MCF 10A (cell line): ENCODE data around the gene MIS12. TPM values are rescaled to one million over a fixed set of nuclear protein-coding genes. Genes with fewer than 3 reads are reported as not detected.

Experiments used
- BruUV-seq: library from RNA; stranded (reverse); fragments of 400-500 nt; replicated peaks from 2 replicates; lab custom pipeline; 2021; lab: Mats Ljungman, UMichigan
- CTCF ChIA-PET: fragments of 300-600 bp; sonication (Branson Sonifier 250); formaldehyde crosslinking; extraction: SDS; loops from one replicate; lab custom pipeline; 2021; ENCODE audit warnings: antibody characterized with exemption, inconsistent platforms; lab: Yijun Ruan, JAX
- POLR2A ChIA-PET: fragments of 300-600, 350-650 bp; sonication (Branson Sonifier 250); formaldehyde crosslinking; extraction: SDS; loops from one replicate; lab custom pipeline; 2020; ENCODE audit warnings: antibody characterized with exemption, inconsistent platforms; lab: Yijun Ruan, JAX
- DNase-seq: peaks from one replicate; pipeline ENCODE4 v3.0.0-alpha.2; 2018; ENCODE audit not compliant: unreplicated experiment
- H3K27ac Mint-ChIP-seq: one replicate; pipeline ENCODE4 v1.8.0; 2022; ENCODE audit warnings: mild to moderate bottlenecking, low read depth, mixed read lengths; ENCODE audit not compliant: unreplicated experiment
- H3K27me3 Mint-ChIP-seq: one replicate; pipeline ENCODE4 v1.8.0; 2022; ENCODE audit warnings: mixed read lengths; ENCODE audit not compliant: insufficient read depth, unreplicated experiment
- H3K36me3 Mint-ChIP-seq: one replicate; pipeline ENCODE4 v1.8.0; 2022; ENCODE audit warnings: mild to moderate bottlenecking, moderate library complexity, mixed read lengths; ENCODE audit not compliant: insufficient read depth, unreplicated experiment
- H3K4me1 Mint-ChIP-seq: one replicate; pipeline ENCODE4 v1.8.0; 2022; ENCODE audit warnings: mixed read lengths; ENCODE audit not compliant: insufficient read depth, unreplicated experiment
- H3K4me3 Mint-ChIP-seq: one replicate; pipeline ENCODE4 v1.8.0; 2022; ENCODE audit warnings: mild to moderate bottlenecking, moderate library complexity, mixed read lengths; ENCODE audit not compliant: unreplicated experiment
- H3K9me3 Mint-ChIP-seq: one replicate; pipeline ENCODE4 v1.8.0; 2022; ENCODE audit warnings: mixed read lengths; ENCODE audit not compliant: unreplicated experiment
- CTCF ChIP-seq: fragments of 200-600 bp; IDR thresholded peaks from one replicate; pipeline ENCODE4 v1.8.0; 2022; ENCODE audit warnings: antibody characterized with exemption, mild to moderate bottlenecking; ENCODE audit not compliant: unreplicated experiment
- intact Hi-C: fragments of 100-400 bp; cut with micrococcal nuclease; formaldehyde crosslinking; loops from 2 replicates; pipeline ENCODE4 v1.14.1; 2022
- total RNA-seq: library from RNA; stranded (reverse); gene quantifications from 2 replicates; pipeline ENCODE4 v1.2.3, GENCODE V29; 2022

MIS12 gene
- total RNA-seq, 1 experiment from 2014 or later = 32.8 TPM

- POLR2A ChIA-PET = interaction anchor here (1.1 to 2.0 kb wide), 3 partner anchors 12 to 33 kb away, joined by 4 read pairs; partner anchors contain the start of genes DERL2 and MIS12
- intact Hi-C loops = no loop called here
Observed at GRCh38 chr17:5499476-5500231, 13.3 kb downstream of the MIS12 start.

GRCh38 chr17:5500247-5500588 lies 13.9 kb downstream of the MIS12 start:
- Mint-ChIP-seq H3K27ac (no peak overlapping the region), H3K27me3 (peaks cover 11% of the 10 kb centered on the region)

More at GRCh38 chr17:5499476-5500231, 13.3 kb downstream of the MIS12 start:
- H3K27me3 Mint-ChIP-seq = peaks cover 11% of the 10 kb centered on the region
- CTCF ChIA-PET = interaction anchor here (0.6 to 0.8 kb wide), 2 partner anchors 88 to 95 kb away, joined by 3 read pairs; no protein-coding TSS in a partner anchor
- H3K9me3 Mint-ChIP-seq = no peaks in the 10 kb centered on the region
- H3K36me3 Mint-ChIP-seq = no peaks in the 10 kb centered on the region
- BruUV-seq = no TSS peak
- peak overlapping the region; percentile 67 for H3K4me3 Mint-ChIP-seq
- no peak for DNase-seq
- H3K27ac Mint-ChIP-seq = no peak overlapping the region
- H3K4me1 Mint-ChIP-seq = peaks cover 5% of the 10 kb centered on the region
- no peak for TF ChIP-seq CTCF

GRCh38 chr17:5500589-5501391 lies 14.4 kb downstream of the MIS12 start:
- H3K27me3 Mint-ChIP-seq = peaks cover 11% of the 10 kb centered on the region
- intact Hi-C loops = no loop called here
- DNase-seq = peak; percentile 17
- TF ChIP-seq CTCF = no peak
- no TSS peak for BruUV-seq
- H3K4me1 Mint-ChIP-seq = peaks cover 5% of the 10 kb centered on the region
- peak overlapping the region; percentile 67 for H3K4me3 Mint-ChIP-seq
- POLR2A ChIA-PET = interaction anchor here (1.1 to 2.0 kb wide), 3 partner anchors 13 to 19 kb away, joined by 3 to 4 read pairs (median 4); partner anchors contain the start of genes DERL2 and MIS12
- H3K27ac Mint-ChIP-seq = no peak overlapping the region
- no peaks in the 10 kb centered on the region for H3K9me3 Mint-ChIP-seq
- H3K36me3 Mint-ChIP-seq = no peaks in the 10 kb centered on the region
- CTCF ChIA-PET = interaction anchor here (0.6 to 1.2 kb wide), 3 partner anchors 87 to 1906 kb away, joined by 3 read pairs; no protein-coding TSS in a partner anchor

More at GRCh38 chr17:5500247-5500588, 13.9 kb downstream of the MIS12 start:
- CTCF ChIA-PET = interaction anchor here (0.8 to 1.2 kb wide), 2 partner anchors 87 to 95 kb away, joined by 3 read pairs; no protein-coding TSS in a partner anchor
- no peaks in the 10 kb centered on the region for H3K36me3 Mint-ChIP-seq
- POLR2A ChIA-PET = interaction anchor here (1.5 to 2.0 kb wide), 2 partner anchors 12 to 14 kb away, joined by 4 read pairs; partner anchors contain the start of genes DERL2 and MIS12
- no TSS peak for BruUV-seq
- intact Hi-C loops = no loop called here
- DNase-seq = no peak
- H3K9me3 Mint-ChIP-seq = no peaks in the 10 kb centered on the region
- TF ChIP-seq CTCF = no peak
- H3K4me1 Mint-ChIP-seq = peaks cover 5% of the 10 kb centered on the region
- peak overlapping the region; percentile 67 for H3K4me3 Mint-ChIP-seq

- BruUV-seq = no TSS peak
- H3K9me3 Mint-ChIP-seq = no peaks in the 10 kb centered on the region
- no peak overlapping the region for H3K27ac Mint-ChIP-seq
- TF ChIP-seq CTCF = no peak
- H3K27me3 Mint-ChIP-seq = peaks cover 11% of the 10 kb centered on the region
- H3K36me3 Mint-ChIP-seq = no peaks in the 10 kb centered on the region
- no peak for DNase-seq
- ChIA-PET POLR2A (interaction anchor here (1.1 kb wide), 1 partner anchor 18 kb away, joined by 3 read pairs; no protein-coding TSS in a partner anchor), CTCF (interaction anchor here (0.6 kb wide), 1 partner anchor 1905 kb away, joined by 3 read pairs; no protein-coding TSS in a partner anchor)
- H3K4me1 Mint-ChIP-seq = peaks cover 5% of the 10 kb centered on the region
- no peak overlapping the region for H3K4me3 Mint-ChIP-seq
- intact Hi-C loops = no loop called here
Observed at GRCh38 chr17:5501685-5502084, 15.3 kb downstream of the MIS12 start.
